SK-N-DZ (cell line): Measurements from ENCODE around the gene SPINK5. TPM values are rescaled to one million over a fixed set of nuclear protein-coding genes. Genes with fewer than 3 reads are reported as not detected.
A peak's percentile ranks its signal among the peaks of the same experiment; 100 is the strongest.
"Not testable (repeated sequence)": the region's sequence is repeated elsewhere in the genome, so short reads cannot be mapped to it uniquely, and the experiment has no call there.

Experiments
- DNase-seq: peaks from one replicate; pipeline ENCODE4 v3.0.0-alpha.2; 2015; ENCODE audit warnings: low spot score
- polyA plus RNA-seq, 2 experiments: library from polyadenylated mRNA; depleted of rRNA; stranded (reverse); fragments of >200 nt; gene quantifications; 2 replicates each; pipeline ENCODE4 v1.2.3, GENCODE V29; 2014

Gene SPINK5, protein sequence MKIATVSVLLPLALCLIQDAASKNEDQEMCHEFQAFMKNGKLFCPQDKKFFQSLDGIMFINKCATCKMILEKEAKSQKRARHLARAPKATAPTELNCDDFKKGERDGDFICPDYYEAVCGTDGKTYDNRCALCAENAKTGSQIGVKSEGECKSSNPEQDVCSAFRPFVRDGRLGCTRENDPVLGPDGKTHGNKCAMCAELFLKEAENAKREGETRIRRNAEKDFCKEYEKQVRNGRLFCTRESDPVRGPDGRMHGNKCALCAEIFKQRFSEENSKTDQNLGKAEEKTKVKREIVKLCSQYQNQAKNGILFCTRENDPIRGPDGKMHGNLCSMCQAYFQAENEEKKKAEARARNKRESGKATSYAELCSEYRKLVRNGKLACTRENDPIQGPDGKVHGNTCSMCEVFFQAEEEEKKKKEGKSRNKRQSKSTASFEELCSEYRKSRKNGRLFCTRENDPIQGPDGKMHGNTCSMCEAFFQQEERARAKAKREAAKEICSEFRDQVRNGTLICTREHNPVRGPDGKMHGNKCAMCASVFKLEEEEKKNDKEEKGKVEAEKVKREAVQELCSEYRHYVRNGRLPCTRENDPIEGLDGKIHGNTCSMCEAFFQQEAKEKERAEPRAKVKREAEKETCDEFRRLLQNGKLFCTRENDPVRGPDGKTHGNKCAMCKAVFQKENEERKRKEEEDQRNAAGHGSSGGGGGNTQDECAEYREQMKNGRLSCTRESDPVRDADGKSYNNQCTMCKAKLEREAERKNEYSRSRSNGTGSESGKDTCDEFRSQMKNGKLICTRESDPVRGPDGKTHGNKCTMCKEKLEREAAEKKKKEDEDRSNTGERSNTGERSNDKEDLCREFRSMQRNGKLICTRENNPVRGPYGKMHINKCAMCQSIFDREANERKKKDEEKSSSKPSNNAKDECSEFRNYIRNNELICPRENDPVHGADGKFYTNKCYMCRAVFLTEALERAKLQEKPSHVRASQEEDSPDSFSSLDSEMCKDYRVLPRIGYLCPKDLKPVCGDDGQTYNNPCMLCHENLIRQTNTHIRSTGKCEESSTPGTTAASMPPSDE
- polyA plus RNA-seq (2014; cell fraction: cytosol; rRNA removed): 1.2 and 1.3 TPM in 2 replicates
- 12.4 and 13.3 TPM in 2 replicates for polyA plus RNA-seq (2014; cell fraction: nucleus; rRNA removed)

DNA sequence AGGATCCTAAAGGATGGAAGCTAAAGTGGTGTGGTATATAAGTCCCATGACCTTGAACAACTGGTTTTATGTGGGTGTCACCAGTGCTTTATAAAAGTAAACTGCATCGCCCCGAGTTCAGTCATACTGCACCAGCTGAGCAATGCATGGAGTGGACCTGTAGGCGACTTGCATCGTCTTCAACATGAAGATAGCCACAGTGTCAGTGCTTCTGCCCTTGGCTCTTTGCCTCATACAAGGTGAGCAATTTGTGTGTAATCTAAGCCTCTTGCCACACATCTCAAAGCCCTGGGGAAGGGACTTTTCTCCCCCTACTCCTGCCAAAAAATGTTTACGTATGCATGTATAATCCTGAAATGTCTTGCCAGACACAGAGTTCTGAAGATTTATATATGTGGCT lies at the start of gene SPINK5:
Gene SPINK5 (plus strand): TSS at position 120 of the 400 bp plus-strand sequence. CDS start 65 bp downstream, at position 185.
- DNase-seq: no peak

GRCh38 chr5:148014276-148014675 lies 49.5 kb upstream of the SPINK5 start:
- DNase-seq: no peak

DNA sequence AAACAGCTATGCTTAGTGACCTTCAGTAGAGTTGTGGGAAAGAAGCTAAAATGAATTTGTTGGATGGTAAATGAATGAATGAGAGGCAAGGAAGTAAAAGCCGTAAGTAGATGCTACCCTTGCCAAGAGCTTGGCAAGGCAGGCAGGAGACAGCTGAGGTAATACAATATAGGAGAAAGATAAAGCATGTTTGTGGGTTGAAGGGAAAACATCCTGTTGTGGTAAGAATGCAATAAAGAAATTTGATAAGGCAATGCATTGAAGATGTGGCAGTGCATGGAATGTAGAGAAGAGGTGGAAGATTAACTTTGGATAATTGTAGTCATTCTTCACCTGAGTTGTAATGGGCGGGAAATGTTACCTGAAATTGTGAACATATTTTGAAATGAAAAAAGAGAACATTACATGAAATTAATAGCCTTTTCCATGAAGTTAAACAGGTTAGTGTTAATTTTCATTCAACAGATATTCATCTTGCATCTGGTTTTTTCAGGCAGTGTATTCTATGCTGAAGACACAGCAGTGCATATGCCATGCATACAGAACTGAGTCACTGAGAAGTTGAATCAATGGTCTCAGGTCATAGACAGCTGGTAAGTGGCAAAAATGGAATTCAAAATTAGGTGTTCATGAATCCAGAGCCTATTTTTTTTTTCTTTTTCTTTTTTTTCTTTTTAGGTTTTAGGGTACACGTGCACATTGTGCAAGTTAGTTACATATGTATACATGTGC lies 43.4 kb upstream of the SPINK5 start:
- no peak for DNase-seq

GRCh38 chr5:148027505-148027904 lies 36.3 kb upstream of the SPINK5 start:
- no peak for DNase-seq

DNA sequence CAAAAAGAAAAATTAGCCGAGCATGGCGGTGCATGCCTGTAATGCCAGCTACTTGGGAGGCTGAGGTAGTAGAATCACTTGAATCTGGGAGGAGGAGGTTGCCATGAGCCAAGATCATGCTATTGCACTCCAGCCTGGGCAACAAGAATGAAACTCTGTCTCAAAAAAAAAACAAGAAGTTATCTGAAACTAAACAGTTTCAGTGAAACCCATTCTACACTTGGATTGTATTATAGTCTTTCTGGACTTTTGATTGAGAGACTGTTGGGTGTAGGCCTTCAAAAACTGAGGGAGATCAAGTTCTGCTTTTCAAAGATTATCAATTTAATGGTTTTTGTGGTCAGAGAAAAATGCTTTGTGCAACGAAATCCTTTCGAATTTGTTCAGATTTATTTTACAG lies 34.6 kb upstream of the SPINK5 start:
- DNase-seq: no peak

DNA sequence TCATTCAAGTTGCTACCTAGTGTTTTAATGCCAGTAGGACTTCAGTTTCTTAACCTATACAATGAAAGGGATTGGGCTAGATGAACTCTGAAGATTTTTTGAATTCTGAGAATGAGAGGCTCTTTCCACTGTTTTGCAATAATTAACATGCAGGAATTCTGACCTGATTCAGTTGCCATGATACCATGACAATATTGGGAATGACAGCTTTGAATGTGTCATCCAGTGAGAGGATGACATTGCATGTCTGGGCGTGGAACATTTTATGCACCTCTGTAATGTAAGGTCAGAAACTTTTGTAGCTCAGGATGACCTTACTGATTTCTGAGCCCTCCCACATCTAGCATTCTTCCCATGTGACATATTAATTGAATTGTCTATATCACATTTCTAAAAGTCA lies 30.6 kb upstream of the SPINK5 start:
- no peak for DNase-seq

DNA sequence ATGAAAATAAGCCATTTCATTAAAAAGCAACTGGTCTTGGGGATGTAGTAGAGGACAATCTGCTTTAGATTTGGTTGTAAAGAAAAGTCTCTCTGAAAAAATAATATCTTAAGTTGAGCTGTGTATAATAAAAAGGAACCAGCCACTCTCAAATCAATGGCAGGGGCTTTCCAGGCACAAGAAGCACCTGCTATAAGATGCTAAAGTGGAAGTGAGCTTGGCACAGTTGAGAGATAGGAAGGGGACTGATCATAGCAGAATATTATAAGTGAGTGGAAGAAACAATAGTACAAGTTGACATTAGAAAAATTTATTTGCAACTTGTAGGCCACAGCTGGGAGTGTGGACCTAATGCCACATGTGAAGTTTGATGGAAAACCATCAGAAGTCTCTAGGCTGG lies 28.1 kb upstream of the SPINK5 start:
- no peak for DNase-seq

DNA sequence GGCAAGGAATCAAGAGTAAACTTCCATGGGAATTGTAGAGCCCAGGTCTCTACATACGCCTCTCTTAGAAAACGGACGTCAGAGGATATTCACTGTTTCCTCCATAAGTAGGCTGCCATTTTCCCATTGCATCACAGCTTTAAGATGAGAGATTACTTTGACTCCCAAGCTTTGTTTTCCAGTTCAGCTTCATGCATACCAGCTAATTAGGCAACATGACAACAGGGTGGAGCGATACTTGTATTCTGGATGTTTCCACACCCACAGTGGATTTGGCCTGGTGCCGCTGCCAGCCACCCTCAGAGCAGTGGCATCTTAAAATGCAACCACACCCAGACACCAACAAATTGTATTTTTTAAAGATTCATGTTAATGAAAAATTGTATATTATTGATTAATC lies 20.9 kb upstream of the SPINK5 start:
- DNase-seq: no peak

DNA sequence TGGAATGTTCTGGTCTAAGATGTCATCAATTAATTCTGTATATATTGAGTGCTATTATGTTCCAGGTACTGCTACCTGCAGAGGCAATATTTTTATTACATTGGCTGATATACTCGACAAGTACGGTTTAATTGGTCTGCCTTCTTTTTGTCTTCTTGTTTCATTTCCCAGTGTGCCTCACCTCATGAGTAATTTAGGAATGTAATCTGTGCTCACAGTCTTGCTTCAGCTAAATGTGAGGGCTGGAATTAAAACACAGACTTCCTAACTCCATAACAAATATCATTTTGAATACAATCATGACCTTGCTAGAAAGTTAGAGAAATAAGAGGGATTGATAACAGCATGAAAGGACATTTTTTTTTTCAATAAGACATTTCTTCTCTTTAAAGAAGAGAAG lies 20.1 kb upstream of the SPINK5 start:
- DNase-seq: no peak

GRCh38 chr5:148055160-148055559 lies 8.6 kb upstream of the SPINK5 start:
- not testable (repeated sequence) for DNase-seq

- DNase-seq: no peak
These were observed 3.5 kb upstream of the SPINK5 start for GRCh38 chr5:148060309-148060708.

- DNase-seq: no peak
These were observed 2.9 kb upstream of the SPINK5 start for GRCh38 chr5:148060881-148061280.

- DNase-seq: no peak
These were observed 6.8 kb downstream of the SPINK5 start for GRCh38 chr5:148070621-148071020.

- no peak for DNase-seq
These were observed 8.4 kb downstream of the SPINK5 start for GRCh38 chr5:148072207-148072606.

GRCh38 chr5:148075529-148075928 lies 11.7 kb downstream of the SPINK5 start:
- no peak for DNase-seq

DNA sequence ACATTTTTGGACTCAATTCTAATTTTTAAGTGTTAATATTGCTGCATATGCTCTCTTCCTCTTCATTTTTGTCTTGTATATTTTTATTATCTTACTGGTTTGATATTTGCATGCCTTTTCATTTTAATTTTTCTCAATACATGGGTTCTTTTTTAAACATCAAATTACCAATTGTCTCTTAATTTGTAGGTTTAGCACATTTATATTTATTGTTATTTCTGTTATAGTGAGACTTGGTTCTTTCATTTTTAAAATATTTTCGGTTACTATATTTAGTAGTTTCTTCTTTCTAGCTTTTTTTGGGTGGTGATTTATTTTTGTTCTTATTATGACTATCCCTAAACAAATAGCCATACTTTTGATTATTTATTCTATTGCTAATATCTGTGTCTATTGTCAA lies 19.4 kb downstream of the SPINK5 start:
- DNase-seq: no peak

DNA sequence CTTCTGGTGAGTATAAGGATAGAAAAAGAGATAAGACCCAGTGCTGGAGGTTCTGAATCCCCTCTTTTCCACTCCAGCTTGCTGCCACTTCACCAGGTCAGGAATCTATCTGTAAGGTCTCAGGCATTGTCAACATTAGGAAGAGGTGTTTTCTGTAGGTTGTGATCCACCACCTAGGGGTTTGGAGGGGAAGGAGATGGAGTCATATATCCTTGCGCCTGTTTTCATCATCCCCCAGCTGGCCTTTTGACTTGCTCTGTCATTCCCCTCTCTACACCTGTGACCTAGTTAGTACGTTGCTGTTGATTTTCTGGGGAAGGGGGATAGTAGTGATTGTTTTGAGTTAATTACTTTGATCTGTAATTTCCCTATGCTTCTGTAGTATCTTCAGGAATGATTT lies 20.5 kb downstream of the SPINK5 start:
- peak; percentile 4 for DNase-seq

GRCh38 chr5:148085310-148085709 lies 21.5 kb downstream of the SPINK5 start:
- DNase-seq: no peak

DNA sequence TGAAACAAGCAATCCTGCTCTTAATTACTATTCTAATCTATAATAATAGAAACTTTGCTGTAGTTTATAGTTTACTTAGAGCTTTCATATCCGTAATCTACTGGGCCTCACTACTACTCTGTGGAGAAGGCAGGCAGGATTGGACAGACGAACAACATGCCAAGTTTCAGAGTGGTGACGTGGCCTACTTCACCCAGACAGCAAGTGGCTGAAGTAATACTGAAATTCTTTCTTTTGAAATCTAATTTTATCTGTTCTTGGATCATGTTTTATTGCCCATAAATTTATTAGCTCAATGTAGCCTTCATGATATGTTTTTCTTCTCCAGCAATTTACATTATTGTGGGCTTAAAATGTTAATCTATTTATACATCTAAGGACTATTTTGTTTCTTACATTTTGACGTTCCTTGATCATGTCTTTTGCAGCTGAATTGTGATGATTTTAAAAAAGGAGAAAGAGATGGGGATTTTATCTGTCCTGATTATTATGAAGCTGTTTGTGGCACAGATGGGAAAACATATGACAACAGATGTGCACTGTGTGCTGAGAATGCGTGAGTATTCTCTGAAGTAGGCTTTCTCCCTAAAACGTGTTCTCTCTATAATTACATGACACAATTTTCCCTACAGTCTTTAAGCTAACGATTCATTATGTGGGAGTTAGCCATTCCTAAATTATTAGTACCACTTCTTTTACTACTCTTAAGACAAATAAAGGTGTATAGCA lies 22.4 kb downstream of the SPINK5 start:
- no peak for DNase-seq

DNA sequence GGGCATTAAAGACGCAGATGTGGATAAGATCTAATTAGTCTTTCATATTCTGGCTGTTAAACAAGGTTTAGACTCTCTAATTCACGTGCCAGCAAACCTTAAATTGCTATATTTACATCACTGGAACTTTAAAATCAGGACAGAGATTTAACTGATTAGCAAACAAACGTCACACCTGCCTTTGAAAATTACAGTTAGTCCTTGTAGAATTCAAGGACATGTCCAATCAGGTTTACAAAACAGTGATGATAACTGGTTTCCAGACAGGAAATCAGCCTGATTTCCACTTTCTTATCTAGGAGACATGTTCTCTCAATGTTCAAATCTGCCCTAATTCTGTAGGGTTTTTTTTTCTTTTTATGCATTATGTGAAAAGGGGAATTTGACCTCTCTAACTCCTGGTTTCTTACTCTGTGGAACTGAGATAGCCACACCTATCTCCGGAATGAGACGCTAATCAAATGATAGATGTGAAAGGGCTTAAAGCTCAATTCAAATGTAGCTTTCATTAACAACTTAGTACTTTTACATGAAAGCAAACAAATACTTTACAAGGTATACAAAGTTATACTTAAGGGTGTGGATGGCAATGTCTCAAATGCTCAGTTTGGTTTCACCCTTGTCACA lies 26.5 kb downstream of the SPINK5 start:
- peak; percentile 38 for DNase-seq
